HG03354 (cell line): ENCODE measurements around the gene PEF1.

Experiments
- ATAC-seq: cut with Tn5 transposase; IDR thresholded peaks from one replicate; pipeline ENCODE4 v1.9.1; 2021; ENCODE audit warnings: mild to moderate bottlenecking; ENCODE audit not compliant: unreplicated experiment, poor library complexity, severe bottlenecking

PEF1 gene

DNA sequence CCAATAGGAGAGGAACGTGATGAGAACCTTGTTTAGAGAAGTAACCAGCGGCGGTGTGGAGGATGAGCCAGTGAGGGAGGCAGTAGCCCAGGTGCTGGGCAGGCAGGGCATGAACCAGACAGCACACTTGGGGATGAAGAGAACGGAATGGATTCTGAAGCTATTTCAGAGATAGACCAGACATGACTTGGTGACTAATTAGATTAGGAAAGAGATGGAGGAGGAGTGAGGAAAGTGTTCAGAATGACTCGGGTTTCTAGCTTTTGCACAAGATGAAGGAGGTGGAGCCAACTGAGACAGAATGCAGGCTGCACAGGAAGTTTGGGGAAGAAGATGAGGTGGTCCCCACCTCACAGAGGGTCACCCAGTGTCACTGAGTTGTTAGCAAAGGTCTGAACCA, 5.1 kb downstream of the PEF1 start:
- no peak for ATAC-seq

DNA sequence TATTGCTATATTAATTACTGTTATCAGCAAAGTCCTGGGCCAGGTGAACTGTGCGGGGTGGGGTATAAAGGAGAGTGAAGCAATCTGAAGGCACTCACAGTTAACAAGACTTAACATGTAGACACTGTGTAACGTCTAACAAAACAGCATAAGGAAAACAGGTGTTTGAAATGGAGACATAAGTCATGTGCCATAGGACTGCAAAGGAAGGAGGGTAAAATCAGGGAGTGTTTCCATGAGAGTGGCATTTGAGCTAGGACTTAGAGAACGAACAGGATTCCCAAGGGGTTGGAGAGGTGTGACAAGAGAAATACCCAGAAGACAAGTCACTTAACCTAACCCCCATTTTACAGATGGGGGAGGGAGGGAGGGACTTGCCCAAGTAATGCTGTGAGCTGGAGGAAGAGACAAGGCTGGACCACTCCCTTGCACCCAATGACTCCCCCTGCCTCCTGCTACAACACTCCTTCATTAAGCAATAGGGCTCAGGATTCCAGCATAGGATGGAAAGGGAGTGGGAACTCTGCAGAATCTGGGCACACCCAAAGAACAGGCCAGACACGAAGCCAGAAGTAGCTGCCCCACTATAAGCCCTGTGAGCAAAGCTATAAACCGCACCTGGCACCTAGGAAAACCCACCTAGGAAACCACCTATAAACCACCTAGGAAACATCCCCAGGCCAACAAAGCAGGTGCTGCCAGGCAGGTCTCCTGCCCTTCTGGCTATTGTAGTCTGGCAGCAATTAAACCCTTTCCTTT, 6.6 kb downstream of the PEF1 start:
- no peak for ATAC-seq

DNA sequence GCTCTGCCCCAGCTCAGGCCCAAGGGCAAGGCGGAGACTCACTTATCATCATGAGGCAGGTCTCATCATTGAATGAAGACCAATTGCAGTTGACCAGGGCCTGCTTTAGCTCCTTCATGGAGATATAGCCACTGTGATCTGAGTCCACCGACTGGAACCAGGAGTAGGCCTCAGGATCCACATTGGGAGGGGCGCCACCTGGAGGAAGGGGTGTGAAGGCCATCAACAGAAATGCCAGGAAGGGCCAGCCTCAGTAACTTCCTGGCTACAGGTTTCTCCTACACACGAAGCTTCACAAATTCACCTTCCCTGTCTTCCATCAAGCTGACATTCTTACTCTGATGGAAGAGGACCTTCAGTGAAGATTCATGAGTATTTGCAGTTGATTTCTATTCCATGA, 11.6 kb downstream of the PEF1 start:
- ATAC-seq = no peak

- ATAC-seq = no peak
Measured at GRCh38 chr1:31632649-31633048, 12.0 kb downstream of the PEF1 start.

DNA sequence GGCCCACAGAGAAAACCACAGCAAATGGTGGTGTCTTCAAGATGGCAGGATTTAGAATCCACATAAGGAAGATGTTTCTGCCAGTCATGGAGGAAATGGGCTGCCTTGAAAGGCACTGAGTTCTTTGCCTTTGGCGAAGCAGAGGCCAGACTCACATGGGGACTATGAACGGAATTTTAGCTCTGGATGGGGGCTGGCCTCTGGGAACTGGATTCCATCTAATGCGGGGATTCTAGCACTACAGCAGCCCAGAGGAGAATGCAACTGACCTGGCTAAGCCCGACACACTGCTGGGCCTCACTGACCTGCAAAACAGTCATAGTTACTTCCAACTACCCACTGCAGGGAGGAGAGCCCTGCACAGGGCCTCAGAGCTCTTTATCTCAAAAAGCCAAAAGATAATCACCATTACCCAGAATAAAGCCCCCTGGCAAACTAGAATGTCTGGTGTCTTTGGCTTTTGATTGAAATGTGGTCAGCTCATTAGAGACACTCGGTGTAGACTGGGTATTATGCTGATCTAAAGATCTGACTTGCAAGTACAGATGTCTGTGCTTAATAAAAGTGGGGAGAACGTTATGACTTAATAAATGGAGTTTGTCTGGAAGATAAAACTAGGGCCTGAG, 15.6 kb downstream of the PEF1 start:
- no peak for ATAC-seq

GRCh38 chr1:31627930-31628559, 16.6 kb downstream of the PEF1 start:
- no peak for ATAC-seq

- no peak for ATAC-seq
Measured at GRCh38 chr1:31627301-31627929, 17.3 kb downstream of the PEF1 start.

DNA sequence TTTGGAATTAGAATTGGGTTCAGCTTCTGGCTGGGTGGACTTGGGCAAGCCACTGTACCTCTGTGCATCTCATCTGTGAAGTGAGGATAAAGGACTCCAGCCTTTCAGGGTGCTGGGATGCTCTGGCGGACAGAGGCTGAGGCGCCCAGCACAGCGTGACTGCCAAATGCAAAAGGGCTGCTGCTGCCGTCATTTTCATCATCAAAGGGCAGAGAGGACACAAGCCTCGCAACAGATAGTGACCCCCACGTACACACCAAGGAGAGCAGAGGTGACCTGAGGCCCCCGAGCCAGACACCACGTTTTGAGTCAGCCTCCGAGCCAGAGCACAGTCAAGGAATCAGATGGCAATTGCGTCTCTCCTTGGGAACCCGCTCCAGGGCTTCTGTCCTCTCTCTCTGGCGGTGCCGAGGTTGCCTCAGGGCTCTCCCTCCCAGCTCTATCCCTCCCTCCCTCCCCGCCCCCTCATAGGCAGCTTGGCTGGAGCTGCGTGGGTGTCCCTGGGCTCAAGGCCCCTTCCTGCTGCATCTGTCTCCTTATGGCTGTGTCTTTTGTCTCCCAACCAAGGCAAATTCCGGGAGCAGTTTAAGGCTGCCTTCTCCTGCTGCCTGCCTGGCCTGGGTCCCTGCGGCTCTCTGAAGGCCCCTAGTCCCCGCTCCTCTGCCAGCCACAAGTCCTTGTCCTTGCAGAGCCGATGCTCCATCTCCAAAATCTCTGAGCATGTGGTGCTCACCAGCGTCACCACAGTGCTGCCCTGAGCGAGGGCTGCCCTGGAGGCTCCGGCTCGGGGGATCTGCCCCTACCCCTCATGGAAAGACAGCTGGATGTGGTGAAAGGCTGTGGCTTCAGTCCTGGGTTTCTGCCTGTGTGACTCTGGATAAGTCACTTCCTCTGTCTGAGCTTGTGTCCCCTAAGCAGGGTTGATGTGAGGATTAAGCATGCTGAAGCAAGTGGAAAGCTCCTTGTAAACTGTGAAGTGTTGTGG, 18.2 kb downstream of the PEF1 start:
- no peak for ATAC-seq

- ATAC-seq = no peak
Measured at GRCh38 chr1:31625561-31626222, 19.0 kb downstream of the PEF1 start.

DNA sequence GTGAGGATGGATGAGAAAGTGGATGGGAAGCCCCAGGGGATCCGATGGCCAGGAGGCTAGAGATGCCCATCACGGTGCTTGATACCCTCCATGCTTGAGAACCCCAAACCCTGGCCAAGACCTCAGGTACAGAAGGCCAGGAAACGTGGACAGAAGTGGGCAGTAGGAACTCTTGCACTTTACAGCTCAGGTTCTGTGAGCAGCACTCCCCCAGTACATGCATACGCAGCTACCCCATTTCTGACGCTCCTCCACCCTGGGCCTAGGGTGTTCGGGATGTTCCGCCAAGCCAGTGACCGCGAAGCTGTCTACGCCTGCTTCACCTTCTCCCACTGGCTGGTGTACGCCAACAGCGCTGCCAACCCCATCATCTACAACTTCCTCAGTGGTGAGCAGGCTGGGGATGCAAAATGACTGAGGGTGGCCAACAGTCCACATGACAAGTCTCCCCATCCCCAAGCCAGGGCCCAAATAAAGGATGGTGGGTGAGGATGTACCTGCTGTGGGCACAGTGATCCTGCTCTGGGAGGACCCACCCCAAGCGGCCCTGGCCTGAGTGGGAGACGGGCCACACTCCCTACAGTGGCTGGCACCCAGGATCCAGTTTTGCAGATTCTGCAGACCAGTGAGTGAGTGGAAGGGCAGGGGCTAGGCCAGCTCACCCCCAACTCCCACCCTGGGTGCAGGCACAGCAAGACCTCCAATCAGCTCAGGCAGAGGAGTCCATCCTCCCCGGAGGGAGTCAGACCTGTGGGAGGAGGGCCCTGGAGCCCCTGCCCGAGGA, 19.8 kb downstream of the PEF1 start:
- no peak for ATAC-seq

GRCh38 chr1:31624309-31624708, 20.4 kb downstream of the PEF1 start:
- ATAC-seq = no peak

- ATAC-seq = no peak
Measured at GRCh38 chr1:31623365-31623764, 21.3 kb downstream of the PEF1 start.

DNA sequence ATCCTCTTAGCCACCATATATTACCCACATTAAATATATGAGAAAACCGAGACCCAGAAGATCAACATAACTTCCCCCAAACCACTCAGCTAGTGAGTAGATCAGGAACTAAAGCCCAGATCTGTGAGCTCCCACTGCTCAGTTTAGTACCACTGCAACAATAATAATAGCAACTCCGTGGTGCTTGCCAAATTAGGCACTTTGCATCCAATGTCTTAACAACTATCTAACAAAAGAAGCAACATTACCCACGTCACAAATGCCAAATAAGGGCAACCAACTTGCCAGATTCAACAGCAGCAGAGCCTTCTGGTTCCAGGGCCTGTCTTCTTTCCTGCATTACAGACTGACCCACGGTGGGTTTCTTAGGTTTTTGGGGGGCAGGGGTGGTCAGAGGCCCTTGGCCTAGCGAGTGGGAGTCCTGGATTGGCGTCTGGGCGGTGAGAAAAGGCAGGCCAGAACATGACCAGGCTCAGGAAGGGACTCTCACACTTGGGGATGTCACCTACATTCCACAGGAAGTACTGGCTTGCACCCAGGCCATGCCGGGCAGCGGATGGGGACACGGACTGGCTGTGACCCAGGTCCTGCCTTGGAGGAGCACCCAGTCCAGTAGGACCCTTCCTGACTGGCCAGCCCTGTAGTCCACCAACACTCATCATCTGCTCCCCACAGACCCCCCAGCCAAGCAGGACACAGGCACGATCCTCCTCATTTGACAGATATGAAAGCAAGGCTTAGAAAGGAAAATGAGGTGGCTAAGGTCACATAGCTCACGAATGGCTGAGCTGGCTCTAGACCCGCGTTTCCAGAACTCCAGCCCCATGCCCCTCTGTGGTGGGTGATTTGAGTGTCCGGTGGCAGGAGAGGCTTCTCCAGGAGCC, 22.6 kb downstream of the PEF1 start:
- ATAC-seq = no peak

DNA sequence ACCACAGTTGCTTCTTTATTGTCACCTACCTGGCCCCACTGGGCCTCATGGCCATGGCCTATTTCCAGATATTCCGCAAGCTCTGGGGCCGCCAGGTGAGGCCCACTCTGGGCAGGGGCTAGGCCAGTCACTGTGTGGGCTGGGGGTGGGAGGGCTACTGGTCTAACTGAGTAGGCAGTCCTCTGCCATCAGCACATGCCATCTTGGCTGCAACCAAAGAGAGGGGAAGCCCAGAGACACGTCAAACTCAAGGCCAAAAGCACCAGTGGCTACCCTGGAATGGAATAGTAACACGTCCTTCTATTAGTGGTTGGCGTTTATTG, 23.2 kb downstream of the PEF1 start:
- ATAC-seq = no peak

DNA sequence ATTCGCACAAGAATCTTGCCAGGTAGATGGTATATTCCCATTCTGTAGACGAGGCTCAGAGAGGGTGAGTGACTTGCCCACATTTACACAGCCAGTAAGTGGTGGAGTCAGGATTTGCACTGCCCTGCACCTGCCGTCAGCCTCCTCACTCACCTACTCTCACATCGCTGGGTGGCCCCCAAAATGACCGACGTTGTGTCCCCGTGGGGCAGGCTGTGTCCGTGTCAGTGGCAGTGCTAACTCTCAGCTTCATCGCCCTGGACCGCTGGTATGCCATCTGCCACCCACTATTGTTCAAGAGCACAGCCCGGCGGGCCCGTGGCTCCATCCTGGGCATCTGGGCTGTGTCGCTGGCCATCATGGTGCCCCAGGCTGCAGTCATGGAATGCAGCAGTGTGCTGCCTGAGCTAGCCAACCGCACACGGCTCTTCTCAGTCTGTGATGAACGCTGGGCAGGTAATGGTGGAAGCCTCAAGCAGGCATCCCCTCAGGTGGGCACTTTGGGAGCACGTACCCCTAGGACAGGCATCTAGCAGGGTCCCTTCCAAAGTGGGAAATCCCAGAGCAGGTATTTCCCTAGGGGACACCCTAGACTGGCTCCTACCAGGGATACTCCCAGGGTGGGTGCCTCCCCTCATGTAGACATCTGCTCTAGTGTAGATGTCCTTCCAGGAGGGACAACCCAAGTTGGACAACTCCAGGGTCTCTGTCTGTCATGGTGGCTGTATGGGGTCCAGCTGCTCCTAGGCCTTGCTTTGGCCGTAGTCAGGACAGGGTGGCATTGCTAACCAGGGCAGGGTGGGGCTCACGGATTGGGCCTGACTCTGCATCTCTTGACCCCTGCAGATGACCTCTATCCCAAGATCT, 23.8 kb downstream of the PEF1 start:
- ATAC-seq = no peak

- ATAC-seq = no peak
Measured at GRCh38 chr1:31618916-31619846, 25.5 kb downstream of the PEF1 start.
